Measurements from ENCODE around the gene POU2F1.
"Not testable (repeated sequence)": the region's sequence is repeated elsewhere in the genome, so short reads cannot be mapped to it uniquely, and the experiment has no call there.

Gene POU2F1

DNA sequence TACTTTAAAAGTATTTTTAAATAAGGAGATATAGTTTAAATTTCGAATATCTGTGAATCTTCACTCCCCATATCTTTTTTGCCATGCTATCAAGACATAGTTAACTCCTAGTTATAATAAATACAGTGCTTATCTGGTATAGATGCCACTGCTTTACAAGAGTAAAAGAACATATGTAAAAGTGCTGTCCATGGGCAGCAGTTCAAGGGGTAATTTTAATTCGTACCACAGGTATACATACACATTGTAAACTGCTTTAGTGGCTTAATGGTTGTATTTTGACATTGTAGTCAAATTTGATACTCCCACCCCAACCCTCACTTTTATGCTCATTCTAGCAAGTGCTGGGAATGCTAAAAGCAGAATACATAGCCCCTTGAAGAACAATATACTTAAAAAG lies 18.6 kb downstream of the POU2F1 start:
- H3K4me3 ChIP-seq (ENCODE audit: low read depth, low read length), result no peak overlapping the region
- ChIA-PET POLR2A (no interaction called here), CTCF (no interaction called here)
- TF ChIP-seq, protein P1, sequence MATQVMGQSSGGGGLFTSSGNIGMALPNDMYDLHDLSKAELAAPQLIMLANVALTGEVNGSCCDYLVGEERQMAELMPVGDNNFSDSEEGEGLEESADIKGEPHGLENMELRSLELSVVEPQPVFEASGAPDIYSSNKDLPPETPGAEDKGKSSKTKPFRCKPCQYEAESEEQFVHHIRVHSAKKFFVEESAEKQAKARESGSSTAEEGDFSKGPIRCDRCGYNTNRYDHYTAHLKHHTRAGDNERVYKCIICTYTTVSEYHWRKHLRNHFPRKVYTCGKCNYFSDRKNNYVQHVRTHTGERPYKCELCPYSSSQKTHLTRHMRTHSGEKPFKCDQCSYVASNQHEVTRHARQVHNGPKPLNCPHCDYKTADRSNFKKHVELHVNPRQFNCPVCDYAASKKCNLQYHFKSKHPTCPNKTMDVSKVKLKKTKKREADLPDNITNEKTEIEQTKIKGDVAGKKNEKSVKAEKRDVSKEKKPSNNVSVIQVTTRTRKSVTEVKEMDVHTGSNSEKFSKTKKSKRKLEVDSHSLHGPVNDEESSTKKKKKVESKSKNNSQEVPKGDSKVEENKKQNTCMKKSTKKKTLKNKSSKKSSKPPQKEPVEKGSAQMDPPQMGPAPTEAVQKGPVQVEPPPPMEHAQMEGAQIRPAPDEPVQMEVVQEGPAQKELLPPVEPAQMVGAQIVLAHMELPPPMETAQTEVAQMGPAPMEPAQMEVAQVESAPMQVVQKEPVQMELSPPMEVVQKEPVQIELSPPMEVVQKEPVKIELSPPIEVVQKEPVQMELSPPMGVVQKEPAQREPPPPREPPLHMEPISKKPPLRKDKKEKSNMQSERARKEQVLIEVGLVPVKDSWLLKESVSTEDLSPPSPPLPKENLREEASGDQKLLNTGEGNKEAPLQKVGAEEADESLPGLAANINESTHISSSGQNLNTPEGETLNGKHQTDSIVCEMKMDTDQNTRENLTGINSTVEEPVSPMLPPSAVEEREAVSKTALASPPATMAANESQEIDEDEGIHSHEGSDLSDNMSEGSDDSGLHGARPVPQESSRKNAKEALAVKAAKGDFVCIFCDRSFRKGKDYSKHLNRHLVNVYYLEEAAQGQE (tag by site-specific recombination; IDR thresholded peaks at IDR 0.05), result peak; percentile 84
- no peak for TF ChIP-seq ZNF366 (tag by site-specific recombination; conservative IDR thresholded peaks at IDR 0.05)
- no peak overlapping the region for H3K27ac ChIP-seq (ENCODE audit: extremely low read depth, low read depth, low read length)
- H3K4me1 ChIP-seq (ENCODE audit: control insufficient read depth, insufficient read depth, low read length), result no peaks in the 10 kb centered on the region
- peaks cover 0 to 5% of the 10 kb centered on the region in 2 experiments; a peak in 1 of 3 replicates for H3K36me3 ChIP-seq (ENCODE audit: control insufficient read depth in 2 of 2, insufficient read depth in 1 of 2, low read length in 2 of 2)
- H3K9me3 ChIP-seq (ENCODE audit: control insufficient read depth, insufficient read depth, low read depth, low read length), result no peaks in the 10 kb centered on the region

DNA sequence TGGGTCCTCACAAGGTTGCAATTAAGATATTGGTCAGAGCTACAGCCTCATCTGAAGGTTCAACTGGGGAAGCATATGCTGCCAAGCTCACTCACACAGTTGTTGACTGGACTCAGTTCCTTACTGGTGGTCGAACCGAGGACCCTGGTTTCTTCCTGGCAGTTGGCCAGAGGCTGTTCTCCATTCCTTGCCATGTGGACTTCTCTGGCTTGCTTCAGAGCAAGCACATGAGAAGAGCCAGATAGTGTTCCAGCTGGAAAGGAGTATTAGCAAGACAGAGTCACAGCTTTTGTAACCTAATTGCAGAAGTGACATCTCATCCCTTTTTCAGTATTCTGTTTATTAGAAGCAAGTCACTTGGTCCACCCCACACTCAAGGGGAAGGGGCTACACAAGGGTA lies 23.6 kb downstream of the POU2F1 start:
- Histone ChIP-seq H3K9me3 (ENCODE audit: control insufficient read depth, insufficient read depth, low read depth, low read length) (no peaks in the 10 kb centered on the region), H3K4me3 (ENCODE audit: low read depth, low read length) (no peak overlapping the region), H3K36me3 (ENCODE audit: control insufficient read depth in 2 of 2, insufficient read depth in 1 of 2, low read length in 2 of 2) (peaks cover 0 to 5% of the 10 kb centered on the region in 2 experiments; a peak in 1 of 3 replicates), H3K4me1 (ENCODE audit: control insufficient read depth, insufficient read depth, low read length) (peaks cover 7% of the 10 kb centered on the region), H3K27ac (ENCODE audit: extremely low read depth, low read depth, low read length) (no peak overlapping the region)
- CTCF ChIA-PET, result interaction anchor here (0.6 to 2.5 kb wide), 2 partner anchors 23 to 287 kb away, joined by 3 to 13 read pairs; no protein-coding TSS in a partner anchor
- POLR2A ChIA-PET, result interaction anchor here (1.6 kb wide), 1 partner anchor 24 kb away, joined by 5 read pairs; the partner anchor contains the start of gene POU2F1
- TF ChIP-seq ZNF341 (tag by site-specific recombination; IDR thresholded peaks at IDR 0.05; ENCODE audit: low read depth), result peak; percentile 20; the same call in 1 of the 2 replicates
- no peak for TF ChIP-seq ZFP37 (tag by site-specific recombination; IDR thresholded peaks at IDR 0.05)

DNA sequence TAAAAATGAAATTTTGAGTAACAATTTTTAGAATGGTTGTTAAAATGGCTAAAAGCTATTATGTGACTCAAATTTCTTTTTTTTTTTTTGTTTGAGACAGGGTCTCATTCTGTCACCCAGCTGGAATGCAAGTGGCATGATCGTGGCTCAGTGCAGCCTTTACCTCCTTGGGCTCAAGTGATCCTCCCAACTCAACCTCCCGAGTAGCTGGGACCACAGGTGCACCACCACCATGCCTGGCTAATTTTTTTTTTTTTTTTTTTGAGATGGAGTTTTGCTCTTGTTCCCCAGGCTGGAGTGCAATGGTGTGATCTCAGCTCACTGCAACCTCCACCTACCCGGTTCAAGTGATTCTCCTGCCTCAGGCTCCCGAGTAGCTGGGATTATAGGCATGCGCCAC lies 24.5 kb downstream of the POU2F1 start:
- CTCF ChIA-PET, result interaction anchor here (2.5 kb wide), 1 partner anchor 22 kb away, joined by 13 read pairs; no protein-coding TSS in a partner anchor
- H3K36me3 ChIP-seq (ENCODE audit: control insufficient read depth in 2 of 2, insufficient read depth in 1 of 2, low read length in 2 of 2); H3K4me3 ChIP-seq (ENCODE audit: low read depth, low read length); H3K27ac ChIP-seq (ENCODE audit: extremely low read depth, low read depth, low read length); H3K9me3 ChIP-seq (ENCODE audit: control insufficient read depth, insufficient read depth, low read depth, low read length); H3K4me1 ChIP-seq (ENCODE audit: control insufficient read depth, insufficient read depth, low read length): not testable (repeated sequence)
- POLR2A ChIA-PET, result interaction anchor here (0.6 to 1.6 kb wide), 2 partner anchors 25 to 27 kb away, joined by 3 to 5 read pairs; partner anchors contain the start of gene POU2F1
- TF ChIP-seq, protein P2, sequence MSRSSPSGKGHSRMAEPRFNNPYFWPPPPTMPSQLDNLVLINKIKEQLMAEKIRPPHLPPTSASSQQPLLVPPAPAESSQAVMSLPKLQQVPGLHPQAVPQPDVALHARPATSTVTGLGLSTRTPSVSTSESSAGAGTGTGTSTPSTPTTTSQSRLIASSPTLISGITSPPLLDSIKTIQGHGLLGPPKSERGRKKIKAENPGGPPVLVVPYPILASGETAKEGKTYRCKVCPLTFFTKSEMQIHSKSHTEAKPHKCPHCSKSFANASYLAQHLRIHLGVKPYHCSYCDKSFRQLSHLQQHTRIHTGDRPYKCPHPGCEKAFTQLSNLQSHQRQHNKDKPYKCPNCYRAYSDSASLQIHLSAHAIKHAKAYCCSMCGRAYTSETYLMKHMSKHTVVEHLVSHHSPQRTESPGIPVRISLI (tag by site-specific recombination; IDR thresholded peaks at IDR 0.05), result 0 out of 2 replicates have a peak, but pooled peaks have one; percentile 54
- peak; percentile 59; the same call in 1 of the 2 replicates for TF ChIP-seq GLIS1 (tag by site-specific recombination; IDR thresholded peaks at IDR 0.05)

DNA sequence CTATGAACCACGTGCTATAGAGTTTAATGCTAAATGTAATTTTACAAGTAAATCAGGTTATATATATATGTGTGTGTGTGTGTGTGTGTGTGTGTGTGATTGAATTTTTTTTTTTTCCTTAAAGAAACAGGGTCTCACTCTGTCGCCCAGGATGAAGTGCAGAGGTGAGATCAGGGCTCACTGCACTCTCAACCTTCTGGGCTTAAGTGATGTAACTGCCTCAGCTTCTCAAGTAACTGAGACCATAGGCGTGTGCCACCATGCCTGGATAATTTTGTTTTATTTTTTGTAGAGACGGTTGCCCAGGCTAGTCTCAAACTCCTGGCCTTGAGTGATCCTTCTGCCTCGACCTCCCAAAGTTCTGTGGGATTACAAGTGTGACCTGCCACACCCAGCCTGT lies 26.3 kb downstream of the POU2F1 start:
- H3K27ac ChIP-seq (ENCODE audit: extremely low read depth, low read depth, low read length), result no peak overlapping the region
- TF ChIP-seq ZNF664 (tag by site-specific recombination; IDR thresholded peaks at IDR 0.05) (0 out of 2 replicates have a peak, but pooled peaks have one; percentile 1), OSR2 (tag by site-specific recombination; IDR thresholded peaks at IDR 0.05) (no peak)
- no peaks in the 10 kb centered on the region for H3K9me3 ChIP-seq (ENCODE audit: control insufficient read depth, insufficient read depth, low read depth, low read length)
- no peak overlapping the region for H3K4me3 ChIP-seq (ENCODE audit: low read depth, low read length)
- peaks cover 0 to 5% of the 10 kb centered on the region in 2 experiments; a peak in 1 of 3 replicates for H3K36me3 ChIP-seq (ENCODE audit: control insufficient read depth in 2 of 2, insufficient read depth in 1 of 2, low read length in 2 of 2)
- ChIA-PET CTCF (interaction anchor here (1.0 kb wide), 1 partner anchor 21 kb away, joined by 4 read pairs; no protein-coding TSS in a partner anchor), POLR2A (no interaction called here)
- peaks cover 13% of the 10 kb centered on the region for H3K4me1 ChIP-seq (ENCODE audit: control insufficient read depth, insufficient read depth, low read length)

DNA sequence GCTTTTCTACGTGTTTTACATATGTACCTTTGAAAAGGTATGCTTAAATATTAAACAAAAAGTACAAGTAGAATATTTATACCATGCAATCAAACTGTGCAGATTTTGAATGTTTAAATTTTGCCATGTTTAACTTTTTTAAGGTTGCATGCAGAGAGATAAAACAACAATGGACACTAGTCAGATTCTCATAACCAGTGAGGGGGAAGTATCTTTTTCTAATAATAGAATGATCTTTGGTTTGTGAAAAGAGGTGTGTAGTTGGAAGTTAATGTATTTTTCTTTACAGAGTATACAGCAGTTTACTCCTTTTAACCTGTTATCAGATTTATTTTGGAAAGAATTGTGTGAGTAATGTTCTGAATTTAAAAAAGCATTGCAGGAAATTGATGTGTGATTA lies 27.1 kb downstream of the POU2F1 start:
- H3K27ac ChIP-seq (ENCODE audit: extremely low read depth, low read depth, low read length), result no peak overlapping the region
- no peak overlapping the region for H3K4me3 ChIP-seq (ENCODE audit: low read depth, low read length)
- H3K36me3 ChIP-seq (ENCODE audit: control insufficient read depth in 2 of 2, insufficient read depth in 1 of 2, low read length in 2 of 2), result peaks cover 0 to 5% of the 10 kb centered on the region in 2 experiments; a peak in 1 of 3 replicates
- POLR2A ChIA-PET, result no interaction called here
- CTCF ChIA-PET, result interaction anchor here (1.2 kb wide), 1 partner anchor 21 kb away, joined by 4 read pairs; no protein-coding TSS in a partner anchor
- H3K9me3 ChIP-seq (ENCODE audit: control insufficient read depth, insufficient read depth, low read depth, low read length), result no peaks in the 10 kb centered on the region
- H3K4me1 ChIP-seq (ENCODE audit: control insufficient read depth, insufficient read depth, low read length), result peaks cover 13% of the 10 kb centered on the region
- TF ChIP-seq ZNF324 (tag by site-specific recombination; IDR thresholded peaks at IDR 0.05), result no peak
- no peak for TF ChIP-seq SP7 (tag by site-specific recombination; IDR thresholded peaks at IDR 0.05)
- TF ChIP-seq KLF1 (tag by site-specific recombination; IDR thresholded peaks at IDR 0.05), result no peak
- no peak for TF ChIP-seq ZSCAN16 (tag by site-specific recombination; IDR thresholded peaks at IDR 0.05)
- no peak for TF ChIP-seq ZNF48 (tag by site-specific recombination; IDR thresholded peaks at IDR 0.05)
- TF ChIP-seq, protein P3, sequence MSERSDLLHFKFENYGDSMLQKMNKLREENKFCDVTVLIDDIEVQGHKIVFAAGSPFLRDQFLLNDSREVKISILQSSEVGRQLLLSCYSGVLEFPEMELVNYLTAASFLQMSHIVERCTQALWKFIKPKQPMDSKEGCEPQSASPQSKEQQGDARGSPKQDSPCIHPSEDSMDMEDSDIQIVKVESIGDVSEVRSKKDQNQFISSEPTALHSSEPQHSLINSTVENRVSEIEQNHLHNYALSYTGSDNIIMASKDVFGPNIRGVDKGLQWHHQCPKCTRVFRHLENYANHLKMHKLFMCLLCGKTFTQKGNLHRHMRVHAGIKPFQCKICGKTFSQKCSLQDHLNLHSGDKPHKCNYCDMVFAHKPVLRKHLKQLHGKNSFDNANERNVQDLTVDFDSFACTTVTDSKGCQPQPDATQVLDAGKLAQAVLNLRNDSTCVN (tag by site-specific recombination; optimal IDR thresholded peaks at IDR 0.05), result no peak
- TF ChIP-seq, protein P4, sequence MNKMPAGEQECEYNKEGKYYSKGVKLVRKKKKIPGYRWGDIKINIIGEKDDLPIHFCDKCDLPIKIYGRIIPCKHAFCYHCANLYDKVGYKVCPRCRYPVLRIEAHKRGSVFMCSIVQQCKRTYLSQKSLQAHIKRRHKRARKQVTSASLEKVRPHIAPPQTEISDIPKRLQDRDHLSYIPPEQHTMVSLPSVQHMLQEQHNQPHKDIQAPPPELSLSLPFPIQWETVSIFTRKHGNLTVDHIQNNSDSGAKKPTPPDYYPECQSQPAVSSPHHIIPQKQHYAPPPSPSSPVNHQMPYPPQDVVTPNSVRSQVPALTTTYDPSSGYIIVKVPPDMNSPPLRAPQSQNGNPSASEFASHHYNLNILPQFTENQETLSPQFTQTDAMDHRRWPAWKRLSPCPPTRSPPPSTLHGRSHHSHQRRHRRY (tag by site-specific recombination; IDR thresholded peaks at IDR 0.05), result no peak

Measured in HEK293 (cell line).